A172 (cell line): ENCODE measurements around the gene MMEL1. TPM values are rescaled to one million over a fixed set of nuclear protein-coding genes. Genes with fewer than 3 reads are reported as not detected.
"Not testable (repeated sequence)": the region's sequence is repeated elsewhere in the genome, so short reads cannot be mapped to it uniquely, and the experiment has no call there.

Experiments
- DNase-seq: peaks from one replicate; pipeline ENCODE4 v3.0.0-alpha.2; 2015; ENCODE audit warnings: low spot score
- total RNA-seq: library from RNA; depleted of rRNA; stranded (reverse); fragments of >200 nt; shearing (Covaris generic); gene quantifications from 2 replicates; pipeline ENCODE4 v1.2.3, GENCODE V29; 2014; rRNA removed

MMEL1 gene
- total RNA-seq = not detected in 2 replicates

- DNase-seq = no peak
Measured at GRCh38 chr1:2632561-2633361, at the start of gene MMEL1. Gene MMEL1 (minus strand): TSS chr1:2633016. CDS start chr1:2629484, 3,532 bp downstream.

- not testable (repeated sequence) for DNase-seq
Measured at GRCh38 chr1:2676726-2677125, 43.9 kb upstream of the MMEL1 start.

DNA sequence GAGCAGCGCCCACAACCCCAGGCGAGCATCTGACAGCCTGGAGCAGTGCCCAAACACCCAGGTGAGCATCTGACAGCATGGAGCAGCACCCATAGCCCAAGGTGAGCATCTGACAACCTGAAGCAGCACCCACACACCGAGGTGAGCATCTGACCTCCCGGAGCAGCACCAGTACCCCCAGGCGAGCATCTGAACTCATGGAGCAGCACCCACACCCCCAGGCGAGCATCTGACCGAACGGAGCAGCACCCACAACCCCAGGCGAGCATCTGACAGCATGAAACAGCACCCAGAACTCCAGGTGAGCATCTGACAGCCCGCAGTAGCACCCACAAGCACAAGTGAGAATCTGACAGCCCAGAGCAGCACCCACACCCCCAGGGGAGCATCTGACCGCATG lies 38.8 kb upstream of the MMEL1 start:
- not testable (repeated sequence) for DNase-seq

DNA sequence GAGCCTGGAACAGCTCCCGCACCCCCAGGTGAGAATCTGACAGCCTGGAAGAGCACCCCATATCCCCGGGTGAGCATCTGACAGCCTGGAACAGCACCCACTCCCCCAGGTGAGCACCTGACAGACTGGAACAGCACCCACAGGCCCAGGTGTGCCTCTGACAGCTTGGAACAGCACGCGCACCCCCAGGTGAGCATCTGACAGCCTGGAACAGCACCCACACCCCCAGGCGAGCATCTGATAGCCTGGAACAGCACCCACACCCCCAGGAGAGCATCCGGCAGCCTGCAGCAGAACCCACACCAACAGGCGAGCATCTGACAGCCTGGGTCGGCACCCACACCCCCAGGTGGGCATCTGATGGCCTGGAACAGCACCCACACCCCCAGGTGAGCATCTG lies 27.0 kb upstream of the MMEL1 start:
- DNase-seq = not testable (repeated sequence)

GRCh38 chr1:2657909-2658308 lies 25.1 kb upstream of the MMEL1 start:
- not testable (repeated sequence) for DNase-seq

DNA sequence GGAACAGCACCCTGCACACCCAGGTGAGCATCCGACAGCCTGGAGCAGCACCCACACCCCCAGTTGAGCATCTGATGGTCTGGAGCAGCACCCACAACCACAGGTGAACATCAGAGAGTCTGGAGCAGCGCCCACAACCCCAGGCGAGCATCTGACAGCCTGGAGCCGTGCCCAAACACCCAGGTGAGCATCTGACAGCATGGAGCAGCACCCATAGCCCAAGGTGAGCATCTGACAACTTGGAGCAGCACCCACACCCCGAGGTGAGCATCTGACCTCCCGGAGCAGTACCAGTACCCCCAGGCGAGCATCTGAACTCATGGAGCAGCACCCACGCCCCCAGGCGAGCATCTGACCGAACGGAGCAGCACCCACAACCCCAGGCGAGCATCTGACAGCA lies 24.3 kb upstream of the MMEL1 start:
- DNase-seq = not testable (repeated sequence)

DNA sequence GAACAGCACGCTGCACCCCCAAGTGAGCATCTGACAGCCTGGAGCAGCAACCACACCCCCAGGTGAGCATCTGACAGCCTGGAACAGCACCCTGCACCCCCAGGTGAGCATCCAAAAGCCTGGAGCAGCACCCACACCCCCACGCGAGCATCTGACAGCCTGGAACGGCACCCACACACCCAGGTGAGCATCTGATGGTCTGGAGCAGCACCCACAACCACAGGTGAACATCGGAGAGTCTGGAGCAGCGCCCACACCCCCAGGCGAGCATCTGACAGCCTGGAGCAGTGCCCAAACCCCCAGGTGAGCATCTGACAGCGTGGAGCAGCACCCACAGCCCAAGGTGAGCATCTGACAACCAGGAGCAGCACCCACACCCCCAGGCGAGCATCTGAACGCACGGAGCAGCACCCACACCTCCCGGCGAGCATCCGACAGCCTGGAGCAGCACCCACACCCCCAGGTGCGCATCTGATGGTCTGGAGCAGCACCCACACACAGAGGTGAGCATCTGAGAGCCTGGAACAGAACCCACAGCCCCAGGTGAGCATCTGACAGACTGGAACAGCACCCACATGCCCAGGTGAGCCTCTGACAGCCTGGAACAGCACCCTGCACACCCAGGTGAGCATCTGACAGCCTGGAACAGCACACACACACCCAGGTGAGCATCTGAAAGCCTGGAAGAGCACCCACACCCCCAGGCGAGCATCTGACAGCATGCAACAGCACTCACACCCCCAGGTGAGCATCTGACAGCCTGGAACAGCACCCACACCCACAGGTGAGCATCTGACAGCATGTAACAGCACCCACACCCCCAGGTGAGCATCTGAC lies 23.0 kb upstream of the MMEL1 start:
- DNase-seq = not testable (repeated sequence)

- DNase-seq = not testable (repeated sequence)
Measured at GRCh38 chr1:2654443-2654948, 21.7 kb upstream of the MMEL1 start.

DNA sequence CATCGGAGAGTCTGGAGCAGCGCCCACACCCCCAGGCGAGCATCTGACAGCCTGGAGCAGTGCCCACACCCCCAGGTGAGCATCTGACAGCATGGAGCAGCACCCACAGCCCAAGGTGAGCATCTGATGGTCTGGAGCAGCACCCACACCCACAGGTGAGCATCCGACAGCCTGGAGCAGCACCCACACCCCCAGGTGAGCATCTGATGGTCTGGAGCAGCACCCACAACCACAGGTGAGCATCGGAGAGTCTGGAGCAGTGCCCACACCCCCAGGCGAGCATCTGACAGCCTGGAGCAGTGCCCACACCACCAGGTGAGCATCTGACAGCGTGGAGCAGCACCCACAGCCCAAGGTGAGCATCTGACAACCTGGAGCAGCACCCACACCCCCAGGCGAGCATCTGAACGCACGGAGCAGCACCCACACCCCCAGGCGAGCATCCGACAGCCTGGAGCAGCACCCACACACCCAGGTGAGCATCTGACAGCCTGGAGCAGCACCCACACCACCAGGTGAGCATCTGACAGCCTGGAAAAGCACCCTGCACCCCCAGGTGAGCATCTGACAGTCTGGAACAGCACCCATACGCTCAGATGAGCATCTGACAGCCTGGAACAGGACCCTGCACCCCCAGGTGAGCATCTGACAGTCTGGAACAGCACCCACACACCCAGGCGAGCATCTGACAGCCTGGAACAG lies 21.1 kb upstream of the MMEL1 start:
- DNase-seq = not testable (repeated sequence)

DNA sequence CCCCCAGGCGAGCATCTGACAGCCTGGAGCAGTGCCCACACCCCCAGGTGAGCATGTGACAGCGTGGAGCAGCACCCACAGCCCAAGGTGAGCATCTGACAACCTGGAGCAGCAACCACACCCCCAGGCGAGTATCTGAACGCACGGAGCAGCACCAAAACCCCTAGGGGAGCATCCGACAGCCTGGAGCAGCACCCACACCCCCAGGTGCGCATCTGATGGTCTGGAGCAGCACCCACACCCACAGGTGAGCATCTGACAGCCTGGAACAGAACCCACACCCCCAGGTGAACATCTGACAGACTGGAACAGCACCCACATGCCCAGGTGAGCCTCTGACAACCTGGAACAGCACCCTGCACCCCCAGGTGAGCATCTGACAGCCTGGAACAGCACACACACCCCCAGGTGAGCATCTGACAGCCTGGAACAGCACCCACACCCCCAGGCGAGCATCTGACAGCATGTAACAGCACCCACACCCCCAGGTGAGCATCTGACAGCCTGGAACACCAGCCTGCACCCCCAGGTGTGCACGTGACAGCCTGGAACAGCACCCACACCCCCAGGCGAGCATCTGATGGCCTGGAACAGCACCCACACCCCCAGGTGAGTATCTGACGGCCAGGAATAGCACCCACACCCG lies 20.2 kb upstream of the MMEL1 start:
- DNase-seq = not testable (repeated sequence)

- not testable (repeated sequence) for DNase-seq
Measured at GRCh38 chr1:2652152-2652925, 19.5 kb upstream of the MMEL1 start.

DNA sequence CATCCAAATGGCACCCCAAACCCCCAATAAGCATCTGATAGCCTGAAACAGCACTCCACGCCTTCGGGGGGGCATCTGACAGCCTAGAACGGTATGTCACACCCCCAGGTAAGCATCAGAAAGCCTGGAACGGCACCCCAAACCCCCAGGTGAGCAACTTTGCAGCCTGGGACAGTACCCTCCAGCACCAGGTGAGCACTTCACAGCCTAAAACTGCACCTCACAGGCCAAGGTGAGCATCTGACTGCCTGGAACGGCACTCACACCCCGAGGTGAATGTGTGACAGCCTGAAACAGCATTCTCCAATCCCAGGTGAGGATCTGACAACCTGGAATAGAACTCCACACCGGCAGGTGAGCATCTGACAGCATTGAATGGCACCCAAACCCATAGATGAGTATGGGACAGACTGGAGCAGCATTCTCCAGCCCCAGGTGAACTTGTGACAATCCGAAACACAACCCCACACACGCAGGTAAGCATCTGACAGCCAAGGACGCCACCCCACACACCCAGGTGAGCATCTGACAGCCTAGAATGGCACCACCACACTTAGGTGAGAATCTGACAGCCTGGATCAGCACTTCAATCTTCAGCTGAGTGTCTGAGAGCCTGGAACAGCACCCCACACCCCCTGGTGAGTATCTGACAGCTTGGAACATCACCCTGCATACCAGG lies 18.3 kb upstream of the MMEL1 start:
- no peak for DNase-seq

DNA sequence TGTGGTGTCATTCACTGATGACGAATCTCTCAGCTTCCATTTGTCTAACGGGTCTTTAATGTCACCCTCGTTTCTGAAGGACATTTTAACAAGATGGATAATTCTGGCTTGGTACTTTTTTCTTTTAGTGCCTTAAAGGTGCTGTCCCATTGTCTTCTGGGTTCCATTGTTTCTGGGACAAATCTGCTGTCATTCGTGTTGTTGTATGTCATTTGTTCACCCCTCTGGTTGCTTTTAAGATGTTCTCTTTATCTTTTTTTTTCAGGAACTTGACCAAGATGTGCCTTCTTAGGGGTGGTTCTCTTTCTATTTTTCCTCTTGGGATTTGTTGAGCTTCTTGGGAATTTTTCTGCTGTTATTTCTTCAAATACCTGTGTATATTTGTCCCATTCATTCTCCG lies 14.0 kb upstream of the MMEL1 start:
- DNase-seq = no peak

DNA sequence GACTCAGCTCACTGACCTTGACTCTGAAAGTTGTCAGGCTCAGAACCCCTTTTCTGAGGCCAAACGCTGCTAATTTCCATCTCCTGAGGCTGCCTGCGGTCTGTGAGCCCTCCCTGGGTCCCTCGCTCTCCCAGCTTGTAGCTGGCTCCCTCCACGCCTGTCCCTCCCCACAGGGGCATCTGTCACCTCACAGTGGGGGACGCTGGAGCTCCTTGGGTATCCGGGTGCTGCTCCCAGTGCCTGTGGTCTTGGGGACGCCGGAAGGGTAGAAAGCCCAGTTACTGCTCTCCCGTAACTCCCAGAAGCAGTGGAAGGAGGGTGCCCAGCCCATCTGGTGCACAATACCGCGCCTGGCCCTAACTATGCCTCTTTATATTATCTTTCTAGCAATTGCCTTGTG lies 13.0 kb upstream of the MMEL1 start:
- no peak for DNase-seq

DNA sequence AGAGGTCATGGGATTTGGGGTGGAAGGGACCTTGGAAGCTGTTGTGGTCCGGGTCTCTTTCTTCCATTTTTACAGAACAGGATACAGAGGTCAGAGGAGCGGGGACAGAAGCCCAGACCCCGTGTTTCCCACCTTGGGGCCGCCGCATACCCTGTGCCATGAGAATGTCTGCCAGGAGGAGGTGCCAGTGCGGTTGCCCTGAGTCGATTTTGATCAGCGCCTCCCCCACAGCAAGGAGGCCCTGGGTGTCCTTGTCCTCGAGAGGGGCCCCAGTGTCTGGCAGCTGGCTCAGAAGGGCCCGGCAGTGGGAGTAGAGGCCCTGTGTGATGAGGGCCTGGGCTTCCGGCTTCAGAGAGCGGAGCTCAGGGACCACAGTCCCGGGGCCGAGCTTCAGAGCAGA lies 12.3 kb upstream of the MMEL1 start:
- no peak for DNase-seq

- DNase-seq = no peak
Measured at GRCh38 chr1:2644591-2645101, 11.8 kb upstream of the MMEL1 start.

- no peak for DNase-seq
Measured at GRCh38 chr1:2644171-2644570, 11.4 kb upstream of the MMEL1 start.

DNA sequence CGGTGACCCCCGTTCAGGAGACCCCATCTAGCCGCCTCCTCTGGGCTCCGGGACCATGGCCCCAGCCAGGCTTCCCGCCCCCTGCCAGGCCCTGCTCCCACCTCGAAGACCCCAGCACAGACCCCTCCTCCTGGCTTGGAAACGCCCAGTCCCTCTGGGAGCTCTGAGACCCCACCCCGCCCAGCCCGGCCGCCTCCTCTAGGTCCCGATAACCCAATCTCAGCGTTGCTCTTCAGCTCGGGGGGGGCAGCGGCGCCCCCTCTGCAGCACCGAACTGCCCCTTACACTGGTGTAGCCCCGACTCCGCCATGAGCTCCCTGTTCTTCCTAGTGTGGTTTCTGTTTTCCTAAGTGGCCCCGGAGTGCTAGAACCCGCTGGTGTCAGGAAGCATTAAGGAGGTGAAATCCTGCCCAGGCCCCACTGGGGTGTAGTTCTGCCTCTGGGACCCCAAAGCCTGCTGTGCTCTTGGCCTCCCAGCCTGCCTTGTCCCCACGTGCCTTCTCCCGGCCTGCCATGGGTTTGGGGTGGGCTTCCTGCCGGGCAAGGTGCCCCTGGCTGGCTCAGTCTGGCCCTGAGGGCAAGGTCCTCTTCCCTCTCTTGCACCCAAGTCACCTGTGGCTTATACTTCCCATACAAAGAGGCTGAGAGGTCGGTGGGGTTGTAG lies 10.7 kb upstream of the MMEL1 start:
- no peak for DNase-seq
